ENCODE data around the gene ZC2HC1C. TPM values are rescaled to one million over a fixed set of nuclear protein-coding genes. Genes with fewer than 3 reads are reported as not detected.

Gene ZC2HC1C
- polyA plus RNA-seq, 1 donor from 2014 or later, result 3.9 TPM

GRCh38 chr14:75063013-75063412 is 6.4 kb upstream of the ZC2HC1C start:
- Histone ChIP-seq H3K4me2 (ENCODE audit: low read length) (peak overlapping the region; percentile 86), H3K27ac (ENCODE audit: low read length) (peak overlapping the region; percentile 53), H3K9me3 (ENCODE audit: low read length) (no peaks in the 10 kb centered on the region), H3K4me3 (ENCODE audit: low read length) (peak overlapping the region; percentile 76), H4K20me1 (ENCODE audit: insufficient read depth) (no peaks in the 10 kb centered on the region), H3K27me3 (ENCODE audit: insufficient read depth, low read depth, low read length) (no peaks in the 10 kb centered on the region), H3K36me3 (ENCODE audit: insufficient read depth, low read length) (peaks cover 3% of the 10 kb centered on the region), H3K9ac (ENCODE audit: low read length) (peak overlapping the region; percentile 69), H3K9me2 (ENCODE audit: insufficient read depth, low read length) (no peaks in the 10 kb centered on the region), H3K79me2 (replicated peaks; ENCODE audit: insufficient read depth, low read length) (peaks cover 9% of the 10 kb centered on the region), H2AFZ (ENCODE audit: low read depth, low read length) (peak overlapping the region; percentile 80), H3F3A (ENCODE audit: insufficient read depth, low read length, poor library complexity, severe bottlenecking) (no peaks in the 10 kb centered on the region)
- no peak for TF ChIP-seq RAD21 (conservative IDR thresholded peaks at IDR 0.05)
- no peak for TF ChIP-seq CTCF (IDR thresholded peaks at IDR 0.05; ENCODE audit: poor library complexity, severe bottlenecking)
- TF ChIP-seq SMC3 (conservative IDR thresholded peaks at IDR 0.05; ENCODE audit: poor library complexity), result no peak
- no peak for TF ChIP-seq EP300 (conservative IDR thresholded peaks at IDR 0.05; ENCODE audit: poor library complexity, severe bottlenecking)
- TF ChIP-seq REST (IDR thresholded peaks at IDR 0.05; ENCODE audit: borderline replicate concordance), result no peak
- TF ChIP-seq MXI1 (conservative IDR thresholded peaks at IDR 0.05; ENCODE audit: poor library complexity, severe bottlenecking), result no peak
- TF ChIP-seq EZH2 (IDR thresholded peaks at IDR 0.05; ENCODE audit: borderline replicate concordance, insufficient read depth, low read length, poor library complexity, severe bottlenecking), result no peak
- TF ChIP-seq TAF1 (IDR thresholded peaks at IDR 0.05; ENCODE audit: low read depth), result no peak
- TF ChIP-seq POLR2AphosphoS5 (IDR thresholded peaks at IDR 0.05), result no peak

DNA sequence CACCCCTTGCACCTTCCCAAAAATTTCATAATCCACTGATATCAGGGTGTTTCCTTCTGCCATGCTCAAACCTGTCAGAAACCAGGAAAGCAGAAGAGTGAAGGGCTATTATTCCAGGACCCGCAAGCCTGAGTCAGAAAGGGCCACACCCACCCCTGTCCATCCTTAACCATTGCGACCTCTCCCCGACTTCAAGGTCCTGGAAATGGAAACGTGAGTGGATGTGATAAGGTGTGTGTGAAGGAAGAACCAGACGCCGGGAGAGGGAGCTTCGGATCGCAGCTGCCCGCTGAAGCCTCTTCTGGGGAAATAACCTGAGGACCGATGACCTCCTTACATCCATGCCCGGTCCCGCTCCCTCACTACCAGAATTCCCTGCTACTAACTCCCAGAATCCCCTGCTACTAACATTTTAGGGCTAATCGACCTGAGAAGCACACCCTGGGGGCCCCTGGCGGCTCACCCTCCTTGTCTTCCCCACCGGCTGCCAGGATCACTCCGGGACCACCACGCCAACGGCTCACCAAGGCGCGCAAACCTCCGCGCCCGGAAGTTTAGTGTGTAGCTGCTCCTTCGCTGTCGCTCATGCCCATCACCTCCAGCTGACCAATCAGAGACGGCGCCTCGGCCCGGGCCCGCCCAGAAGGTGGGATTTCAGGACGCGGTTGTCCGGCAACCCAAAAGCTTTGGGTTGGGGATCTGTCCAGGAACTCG is 5.8 kb upstream of the ZC2HC1C start, which contains the start of gene ACYP1:
TSS of gene ACYP1 (minus strand) at position 534 of the 714 bp plus-strand sequence. CDS start at position 63, 471 bp downstream.
- TF ChIP-seq SMC3 (conservative IDR thresholded peaks at IDR 0.05; ENCODE audit: poor library complexity) (peak; percentile 33), REST (IDR thresholded peaks at IDR 0.05; ENCODE audit: borderline replicate concordance) (no peak), RAD21 (conservative IDR thresholded peaks at IDR 0.05) (no peak), TAF1 (IDR thresholded peaks at IDR 0.05; ENCODE audit: low read depth) (no peak), CTCF (IDR thresholded peaks at IDR 0.05; ENCODE audit: poor library complexity, severe bottlenecking) (peak; percentile 50), POLR2AphosphoS5 (IDR thresholded peaks at IDR 0.05) (peak; percentile 65), EZH2 (IDR thresholded peaks at IDR 0.05; ENCODE audit: borderline replicate concordance, insufficient read depth, low read length, poor library complexity, severe bottlenecking) (no peak), MXI1 (conservative IDR thresholded peaks at IDR 0.05; ENCODE audit: poor library complexity, severe bottlenecking) (peak; percentile 77), EP300 (conservative IDR thresholded peaks at IDR 0.05; ENCODE audit: poor library complexity, severe bottlenecking) (no peak)
- H3K9ac ChIP-seq (ENCODE audit: low read length), result peak within 1 kb of the TSS; percentile 69
- H3K9me3 ChIP-seq (ENCODE audit: low read length), result no peaks in the 10 kb centered on the region
- H3K9me2 ChIP-seq (ENCODE audit: insufficient read depth, low read length), result no peaks in the 10 kb centered on the region
- H3K4me3 ChIP-seq (ENCODE audit: low read length), result peak within 1 kb of the TSS; percentile 76
- peak within 1 kb of the TSS; percentile 53 for H3K27ac ChIP-seq (ENCODE audit: low read length)
- peaks cover 3% of the 10 kb centered on the region for H3K36me3 ChIP-seq (ENCODE audit: insufficient read depth, low read length)
- H3K79me2 ChIP-seq (replicated peaks; ENCODE audit: insufficient read depth, low read length), result peaks cover 9% of the 10 kb centered on the region
- H3F3A ChIP-seq (ENCODE audit: insufficient read depth, low read length, poor library complexity, severe bottlenecking), result no peaks in the 10 kb centered on the region
- H3K4me2 ChIP-seq (ENCODE audit: low read length), result peak within 1 kb of the TSS; percentile 86
- H2AFZ ChIP-seq (ENCODE audit: low read depth, low read length), result peak within 1 kb of the TSS; percentile 80
- H3K27me3 ChIP-seq (ENCODE audit: insufficient read depth, low read depth, low read length), result no peaks in the 10 kb centered on the region
- no peaks in the 10 kb centered on the region for H4K20me1 ChIP-seq (ENCODE audit: insufficient read depth)
